AML-193 (cell line): Measurements from ENCODE around the gene CLDN19.

Source experiments
- DNase-seq, 2 experiments: peaks; one replicate each; lab custom pipeline; 2025; lab: John Stamatoyannopoulos, UW

CLDN19 gene

GRCh38 chr1:42700006-42700405 is 40.0 kb downstream of the CLDN19 start:
- DNase-seq = no peak

- DNase-seq = no peak
These were observed 41.8 kb downstream of the CLDN19 start for GRCh38 chr1:42698081-42698813.

GRCh38 chr1:42692911-42693310 is 47.1 kb downstream of the CLDN19 start:
- no peak for DNase-seq

- no peak for DNase-seq
These were observed 47.6 kb downstream of the CLDN19 start for GRCh38 chr1:42692461-42692860.

GRCh38 chr1:42691157-42691498 is 48.9 kb downstream of the CLDN19 start:
- no peak for DNase-seq

- DNase-seq = no peak
These were observed 49.4 kb downstream of the CLDN19 start for GRCh38 chr1:42690477-42691156.

- DNase-seq = no peak
These were observed 50.1 kb downstream of the CLDN19 start for GRCh38 chr1:42689912-42690311.

- DNase-seq = no peak
These were observed 53.6 kb downstream of the CLDN19 start for GRCh38 chr1:42686418-42686817.

- DNase-seq = peak in 1 of 2 experiments; percentile 8
These were observed 55.9 kb downstream of the CLDN19 start for GRCh38 chr1:42684139-42684538.
